Suppressor macrophage treated with lipopolysaccharide for 4 hours (primary cell): ENCODE results near the gene RNASE1.
"Not testable (repeated sequence)": the region's sequence is repeated elsewhere in the genome, so short reads cannot be mapped to it uniquely, and the experiment has no call there.

Source experiments
- DNase-seq: peaks from one replicate; pipeline ENCODE4 v3.0.0-alpha.2; 2020

The RNASE1 gene

DNA sequence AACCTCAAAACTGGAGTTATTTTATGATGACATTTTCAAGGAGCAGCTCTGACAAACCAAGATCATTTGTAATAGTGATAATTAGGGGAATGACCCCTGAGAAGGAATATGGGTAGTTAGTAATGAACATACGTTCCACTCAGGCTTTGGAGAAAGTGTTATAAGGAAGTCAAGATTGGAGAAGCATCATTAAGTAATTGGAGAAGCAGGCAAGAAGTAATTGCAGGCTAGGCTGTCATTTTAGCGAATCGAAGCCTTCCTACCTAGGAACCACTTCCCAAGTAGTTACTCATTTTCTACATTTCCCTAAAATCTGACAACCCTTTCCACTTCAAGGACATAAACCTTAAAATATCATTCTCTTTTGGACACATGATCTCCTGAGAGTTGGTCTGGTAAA lies 33.2 kb downstream of the RNASE1 start:
- DNase-seq = peak; percentile 15

DNA sequence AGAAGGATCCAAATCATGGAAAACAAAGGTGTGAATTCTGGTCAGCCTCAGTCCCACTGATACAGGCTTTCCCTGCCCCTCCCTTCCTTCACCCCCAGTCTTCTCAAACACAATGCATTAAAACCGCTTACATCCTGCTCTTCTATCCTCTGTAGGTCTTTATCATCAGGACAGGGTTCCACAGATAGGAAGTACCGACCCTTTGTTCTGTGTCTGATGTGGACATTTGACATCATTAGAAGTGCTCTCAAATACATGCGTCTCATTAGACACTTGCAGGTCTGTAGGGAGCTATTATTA lies 34.1 kb downstream of the RNASE1 start:
- DNase-seq = no peak

DNA sequence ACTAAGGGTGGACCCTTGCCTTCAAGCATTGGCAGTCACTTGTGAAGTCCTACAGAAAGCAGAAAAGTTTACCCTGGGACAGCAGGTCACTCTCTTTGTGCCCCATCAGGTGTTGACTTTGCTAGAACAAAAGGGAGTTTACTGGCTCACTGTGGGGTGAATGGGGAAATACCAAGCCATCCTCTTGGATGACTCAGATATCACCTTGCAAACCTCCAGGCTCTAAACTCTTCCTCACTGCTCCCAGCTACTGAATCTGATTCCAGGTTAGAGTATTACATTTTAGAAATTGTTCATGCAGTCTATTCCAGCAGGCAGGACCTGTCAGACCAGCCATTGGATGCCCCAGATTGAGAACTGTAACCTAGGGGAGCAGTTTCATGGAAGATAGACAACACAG lies 41.7 kb downstream of the RNASE1 start:
- DNase-seq = no peak

DNA sequence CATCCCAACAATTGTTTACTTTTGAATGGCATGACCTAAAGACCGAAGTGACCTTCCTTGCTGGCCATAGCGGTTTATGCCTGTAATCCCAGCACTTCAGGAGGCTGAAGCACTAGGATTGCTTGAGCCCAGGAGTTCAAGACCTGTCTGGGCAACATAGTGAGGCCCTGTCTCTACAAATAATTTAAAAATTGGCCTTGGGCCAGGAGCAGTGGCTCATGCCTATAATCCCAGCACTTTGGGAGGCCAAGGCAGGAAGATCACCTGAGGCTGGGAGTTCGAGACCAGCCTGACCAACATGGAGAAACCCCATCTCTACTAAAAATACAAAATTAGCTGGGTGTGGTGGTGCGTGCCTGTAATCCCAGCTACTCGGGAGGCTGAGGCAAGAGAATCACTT lies 43.2 kb downstream of the RNASE1 start:
- DNase-seq = not testable (repeated sequence)

DNA sequence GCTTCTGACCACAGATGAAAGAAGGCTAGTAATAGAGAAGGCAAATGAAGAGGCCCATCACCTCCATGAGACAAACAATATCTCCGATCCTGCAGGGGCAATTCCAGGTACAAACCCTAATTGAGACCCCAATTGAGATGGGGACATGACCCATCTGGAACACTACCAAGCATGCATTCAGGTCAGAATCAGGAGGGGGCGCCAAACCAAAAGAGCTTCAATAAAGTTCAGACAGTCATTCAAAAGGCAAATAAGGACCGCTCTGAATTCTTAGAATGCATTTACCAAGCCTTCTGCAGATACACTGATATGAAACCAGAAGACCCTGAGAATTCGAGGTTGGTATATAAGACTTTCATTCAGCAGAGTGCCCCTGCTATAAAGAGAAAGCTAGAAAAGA lies 44.7 kb downstream of the RNASE1 start:
- DNase-seq = peak; percentile 35

DNA sequence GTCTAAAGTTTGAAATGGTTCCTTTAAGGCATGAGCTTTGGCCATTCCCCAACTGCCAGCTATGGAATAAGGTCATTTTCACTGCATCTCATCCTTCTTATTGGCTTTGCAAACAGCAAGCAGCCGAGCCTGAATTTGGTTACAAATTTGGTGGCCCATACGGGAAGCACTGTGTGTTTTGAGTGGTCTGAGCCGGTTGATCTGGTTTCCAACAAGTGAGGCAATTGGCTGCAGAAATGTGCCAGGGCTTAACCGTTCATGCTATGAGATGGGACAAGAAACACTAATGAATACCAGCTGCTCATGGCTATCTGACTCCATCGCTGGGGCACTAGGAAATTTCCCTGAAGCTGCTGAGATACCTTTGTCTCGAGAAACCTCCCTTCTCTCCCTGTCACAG lies 47.6 kb downstream of the RNASE1 start:
- DNase-seq = no peak

DNA sequence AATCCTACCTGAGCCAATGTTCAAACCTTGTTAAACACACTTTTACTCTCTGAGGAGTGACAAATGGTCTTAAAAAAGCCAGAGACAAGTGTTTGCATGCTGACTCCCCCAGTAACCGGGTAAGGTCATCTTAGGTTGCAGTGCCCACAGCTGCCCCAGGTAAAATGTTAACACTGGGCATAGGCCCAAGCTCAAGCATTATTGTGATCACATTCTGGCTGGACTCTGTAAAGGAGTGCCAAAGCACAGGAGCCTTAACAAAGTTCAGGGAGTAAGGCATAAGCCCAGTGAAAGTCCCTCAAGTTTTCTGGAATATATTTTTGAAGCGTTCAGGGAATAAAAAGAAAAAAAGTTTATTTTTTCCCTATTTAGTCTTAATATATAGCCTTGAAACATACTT lies 48.3 kb downstream of the RNASE1 start:
- DNase-seq = no peak

DNA sequence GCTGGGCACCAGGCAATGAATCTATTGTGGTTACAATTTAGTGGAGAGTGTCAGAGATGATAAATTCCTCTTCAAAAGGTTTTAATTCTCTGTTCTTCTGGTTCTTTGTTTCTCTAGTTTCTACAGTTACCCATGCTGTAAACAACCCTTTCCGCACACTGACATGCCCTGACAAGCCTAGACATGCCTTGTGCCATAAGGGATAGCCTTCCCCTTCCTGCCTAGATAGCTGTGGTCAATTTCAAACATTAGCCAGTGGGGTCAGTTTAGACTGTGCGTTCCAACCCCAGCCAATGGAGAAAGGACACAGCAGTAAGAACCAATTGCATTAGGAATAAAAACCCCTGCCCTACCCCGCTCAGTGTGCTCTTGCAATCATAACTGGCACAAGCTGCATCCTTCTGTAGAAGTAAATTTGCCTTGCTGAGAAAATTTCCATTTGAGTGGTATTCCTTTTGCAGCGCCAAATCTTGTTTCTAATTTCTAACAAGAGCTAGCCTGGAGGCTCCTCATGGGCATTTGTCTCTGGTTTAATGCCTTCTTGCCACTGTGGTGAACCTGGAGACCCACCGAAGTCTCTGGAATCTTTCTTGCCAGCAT lies 50.6 kb downstream of the RNASE1 start:
- no peak for DNase-seq
